Testis (tissue), 3 donors: Measurements from ENCODE around the gene CAMTA2. TPM values are rescaled to one million over a fixed set of nuclear protein-coding genes. Genes with fewer than 3 reads are reported as not detected.

Source experiments
- DNase-seq: peaks from one replicate; pipeline ENCODE4 v3.0.0-alpha.2; 2019
- H3K27ac ChIP-seq, 2 donors: fragments of 200-600 bp; sonication (generic); one replicate each; pipeline ENCODE4 v1.5.1; 2019
- H3K27me3 ChIP-seq: fragments of 200-600 bp; sonication (generic); one replicate; pipeline ENCODE4 v1.5.1; 2019
- H3K36me3 ChIP-seq: fragments of 200-600 bp; sonication (generic); one replicate; pipeline ENCODE4 v1.5.1; 2017; ENCODE audit warnings: low read depth; ENCODE audit errors: missing control alignments
- H3K4me1 ChIP-seq: fragments of 200-600 bp; sonication (generic); one replicate; pipeline ENCODE4 v1.5.1; 2019
- H3K4me3 ChIP-seq, 2 donors: fragments of 200-600 bp; sonication (generic); one replicate each; pipeline ENCODE4 v1.5.1; 2017 to 2019
- H3K9me3 ChIP-seq: fragments of 200-600 bp; sonication (generic); one replicate; pipeline ENCODE4 v1.5.1; 2017
- CTCF ChIP-seq, 3 experiments: fragments of 450-650 bp in 2 of 3; fragments of 200-600 bp in 1 of 3; sonication (generic) in 1 of 3; IDR thresholded peaks; one replicate each; pipeline ENCODE4 v1.5.1; 2016 to 2019; ENCODE audit warnings: antibody characterized with exemption in 3 of 3, mild to moderate bottlenecking in 2 of 3, moderate library complexity in 1 of 3
- POLR2A ChIP-seq: fragments of 450-650 bp; IDR thresholded peaks from one replicate; pipeline ENCODE4 v1.6.1; 2017; ENCODE audit warnings: antibody characterized with exemption, mild to moderate bottlenecking, moderate library complexity
- WGBS, 2 donors: methylation state at CpG; one replicate each; pipeline ENCODE4 v1.1.5; 2018; 5-methylcytosine and 5-hydroxymethylcytosine counted together
- intact Hi-C: fragments of 100-400 bp; cut with DNase I; formaldehyde crosslinking; loops from one replicate; pipeline ENCODE4 v1.15.1; 2023; ENCODE audit warnings: low total_unique reads
- polyA plus RNA-seq: library from polyadenylated mRNA; stranded (reverse); fragments of 350-450 nt; fragmentation: Illumina TruSeq; extraction: RNeasy Lipid Tissue Mini Kit (QIAGEN cat#74804); gene quantifications from one replicate; pipeline ENCODE4 v1.2.3, GENCODE V29; 2014; ENCODE audit warnings: low read depth, low replicate concordance; ENCODE audit not compliant: insufficient read depth
- total RNA-seq, 2 donors: library from RNA; depleted of rRNA; stranded (reverse); fragments of >200 nt; gene quantifications; one replicate each; pipeline ENCODE4 v1.2.3, GENCODE V29; 2016

CAMTA2 gene
- total and polyA plus RNA-seq, 3 donors from 2014 or later: 22.4 to 59.3 (median 51.3) TPM

- peak; percentile 32 for DNase-seq
- Histone ChIP-seq H3K27me3 (no peaks in the 10 kb centered on the region), H3K4me3 (peak overlapping the region; percentile 85 to 89), H3K9me3 (no peaks in the 10 kb centered on the region), H3K27ac (peak overlapping the region; percentile 72 to 92), H3K4me1 (peaks cover 20% of the 10 kb centered on the region), H3K36me3 (no peaks in the 10 kb centered on the region)
- intact Hi-C loops: no loop called here
- WGBS, 2 donors: 1 to 2% methylated on average over 11 to 47 of the region's 55 CpGs
- TF ChIP-seq POLR2A: no peak
- TF ChIP-seq CTCF (IDR thresholded peaks at IDR 0.05): no peak
These were observed 10.7 kb upstream of the CAMTA2 start for GRCh38 chr17:4998027-4998731.

GRCh38 chr17:4997302-4998026 is 10.0 kb upstream of the CAMTA2 start, which contains the start of the genes INCA1 and KIF1C:
Gene INCA1, minus strand, starts transcription at chr17:4997522. Its CDS starts 3,085 bp downstream, at chr17:4994437.
Gene KIF1C, plus strand, starts transcription at chr17:4997950. Its CDS starts 2,297 bp downstream, at chr17:5000247.
- DNase-seq: peak; percentile 94
- peak within 1 kb of the TSS; percentile 80 to 92 for H3K27ac ChIP-seq
- TF ChIP-seq CTCF (IDR thresholded peaks at IDR 0.05) (peak in 1 of 3 experiments; percentile 21), POLR2A (peak; percentile 58)
- H3K27me3 ChIP-seq: no peaks in the 10 kb centered on the region
- H3K9me3 ChIP-seq: no peaks in the 10 kb centered on the region
- H3K36me3 ChIP-seq: no peaks in the 10 kb centered on the region
- intact Hi-C loops: no loop called here
- peaks cover 20% of the 10 kb centered on the region for H3K4me1 ChIP-seq
- H3K4me3 ChIP-seq: peak within 1 kb of the TSS; percentile 85 to 89
- WGBS, 2 donors: 0% methylated on average over 10 to 37 of the region's 93 CpGs

- TF ChIP-seq POLR2A: no peak
- TF ChIP-seq CTCF (IDR thresholded peaks at IDR 0.05): no peak
- Histone ChIP-seq H3K4me1 (peaks cover 8% of the 10 kb centered on the region), H3K4me3 (no peak overlapping the region), H3K27ac (no peak overlapping the region), H3K36me3 (no peaks in the 10 kb centered on the region), H3K27me3 (no peaks in the 10 kb centered on the region), H3K9me3 (no peaks in the 10 kb centered on the region)
- DNase-seq: no peak
- intact Hi-C loops: no loop called here
- WGBS, 2 donors: 87 to 89% methylated on average over 6 of the region's 6 CpGs
These were observed 6.7 kb upstream of the CAMTA2 start for GRCh38 chr17:4994081-4994595.

GRCh38 chr17:4987767-4988567 is 492 bp upstream of the CAMTA2 start:
- peak overlapping the region; percentile 91 to 96 for H3K27ac ChIP-seq
- no peak for TF ChIP-seq CTCF (IDR thresholded peaks at IDR 0.05)
- no peak for TF ChIP-seq POLR2A
- H3K27me3 ChIP-seq: no peaks in the 10 kb centered on the region
- intact Hi-C loops: no loop called here
- H3K4me1 ChIP-seq: peaks cover 20% of the 10 kb centered on the region
- no peaks in the 10 kb centered on the region for H3K9me3 ChIP-seq
- peak overlapping the region; percentile 79 to 84 for H3K4me3 ChIP-seq
- DNase-seq: no peak
- no peaks in the 10 kb centered on the region for H3K36me3 ChIP-seq
- WGBS, 2 donors: 1 to 4% methylated on average over 15 to 30 of the region's 30 CpGs
